Skeletal muscle cell (primary cell): ENCODE data around the gene HOPX.
"Not testable (repeated sequence)": the region's sequence is repeated elsewhere in the genome, so short reads cannot be mapped to it uniquely, and the experiment has no call there.

Source experiments
- DNase-seq: peaks from one replicate; pipeline ENCODE4 v3.0.0-alpha.2; 2010; ENCODE audit warnings: low read depth
- H3K4me3 ChIP-seq: 2 replicates; pipeline ENCODE4 v1.5.1; 2011; ENCODE audit warnings: low read depth, mild to moderate bottlenecking, control low read depth, low read length, moderate library complexity

The HOPX gene

DNA sequence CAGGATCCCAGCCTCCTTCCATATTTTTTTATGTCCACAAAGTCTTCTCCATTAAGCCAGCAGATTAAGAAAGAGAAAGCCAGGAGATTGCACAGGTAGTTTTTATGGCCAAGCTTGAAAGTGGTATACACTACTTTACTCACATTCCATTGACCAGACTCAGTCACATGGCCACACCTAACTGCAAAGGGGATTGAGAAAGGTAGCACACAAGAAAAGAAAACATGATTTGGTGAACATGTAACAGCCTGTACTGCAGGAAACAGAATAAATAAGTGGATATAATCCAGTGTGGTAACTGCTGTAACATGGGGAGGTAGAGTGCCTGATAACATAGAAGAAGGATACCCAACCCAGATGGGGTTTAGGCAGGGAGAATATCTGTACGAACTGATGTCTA lies 43.9 kb downstream of the HOPX start:
- no peak for DNase-seq

DNA sequence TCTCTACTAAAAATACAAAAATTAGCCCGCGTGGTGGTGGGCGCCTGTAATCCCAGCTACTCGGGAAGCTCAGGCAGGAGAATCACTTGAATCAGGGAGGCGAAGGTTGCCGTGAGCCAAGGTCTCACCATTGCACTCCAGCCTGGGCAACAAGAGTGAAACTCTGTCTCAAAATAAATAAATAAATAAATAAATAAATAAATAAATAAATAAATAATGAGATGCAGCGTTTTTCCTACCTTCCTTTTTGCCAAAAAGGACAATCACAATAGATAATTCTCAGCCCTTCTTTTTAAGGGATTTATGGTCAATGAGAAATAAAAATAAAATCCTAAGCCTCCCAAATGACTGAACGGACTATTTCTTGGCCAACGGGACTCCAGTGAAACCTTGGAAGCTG lies 46.1 kb downstream of the HOPX start:
- DNase-seq, H3K4me3 ChIP-seq: not testable (repeated sequence)

More for the DNA sequence above, 43.9 kb downstream of the HOPX start:
- no peak overlapping the region for H3K4me3 ChIP-seq

DNA sequence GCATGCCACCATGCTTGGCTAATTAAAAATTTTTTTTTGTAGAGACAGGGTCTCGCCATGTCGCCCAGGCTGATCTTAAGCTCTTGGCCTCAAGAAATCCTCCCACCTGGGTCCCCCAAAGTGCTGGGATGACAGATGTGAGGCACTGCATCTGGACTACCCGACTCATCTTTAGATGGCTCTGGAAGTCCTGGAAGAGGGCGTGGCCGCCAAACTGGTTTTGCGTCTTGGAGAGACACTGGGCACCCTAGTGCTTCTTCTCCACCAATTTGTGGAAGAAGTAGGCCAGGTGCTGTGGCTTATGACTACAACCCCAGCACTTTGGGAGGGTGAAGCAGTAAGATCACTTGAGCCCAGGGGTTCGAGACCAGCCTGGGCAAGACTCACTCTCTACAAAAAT lies 47.6 kb downstream of the HOPX start:
- no peak overlapping the region for H3K4me3 ChIP-seq
- no peak for DNase-seq

DNA sequence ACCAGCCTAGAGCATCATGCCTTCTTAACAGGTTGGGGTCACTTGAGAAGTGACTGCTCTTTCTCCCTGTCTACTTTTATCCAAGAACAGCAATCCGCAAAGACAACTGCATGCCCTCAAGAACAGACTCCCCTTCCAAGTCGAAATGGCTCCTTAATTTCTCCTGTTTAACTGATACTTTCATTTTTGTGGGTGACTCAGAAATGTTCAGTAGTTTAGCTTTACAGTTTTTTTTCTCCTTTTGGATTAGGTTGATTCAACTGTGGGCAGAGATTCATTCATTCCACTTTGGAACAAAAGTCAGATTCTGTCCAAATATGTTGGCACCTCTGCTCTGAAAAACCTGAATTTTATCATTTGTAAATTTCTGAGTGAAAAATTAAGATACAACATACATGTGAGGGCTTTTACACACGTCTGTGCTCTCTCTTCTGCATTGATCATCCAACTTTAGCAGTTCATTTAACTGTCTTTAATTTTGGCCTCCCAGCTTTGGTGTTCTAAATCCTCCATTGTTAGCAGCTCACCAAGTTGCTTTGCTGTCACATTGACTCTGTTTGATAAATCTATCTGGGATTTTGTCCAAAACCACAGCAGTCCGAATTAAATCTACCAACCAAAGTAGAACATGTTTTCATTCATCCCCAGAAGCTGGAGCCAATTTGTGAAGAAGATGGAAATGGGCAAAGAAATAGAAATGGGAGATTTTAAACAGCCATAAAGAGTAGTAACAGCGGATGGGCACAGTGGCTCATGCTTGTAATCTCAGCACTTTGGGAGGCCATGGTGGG lies 50.0 kb downstream of the HOPX start:
- no peak for DNase-seq
- no peak overlapping the region for H3K4me3 ChIP-seq

DNA sequence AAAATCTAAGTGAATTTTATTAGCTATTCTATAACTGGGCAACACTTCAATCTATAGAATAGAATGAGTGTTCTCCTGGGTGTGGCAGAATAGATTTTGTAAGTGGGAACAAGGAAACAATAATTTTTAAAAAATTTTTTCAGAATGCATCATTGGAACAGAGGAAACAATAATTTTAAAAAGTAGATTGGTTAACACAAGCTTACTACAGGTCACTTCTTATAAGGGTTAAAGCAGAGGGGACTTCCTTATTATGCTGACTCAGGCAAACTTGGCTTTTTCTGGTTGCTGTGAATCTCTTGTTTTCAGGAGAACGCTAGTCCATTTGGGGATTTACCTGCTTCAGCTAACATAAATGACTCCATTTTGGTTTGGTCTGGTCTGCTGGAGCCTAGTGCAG lies 52.5 kb downstream of the HOPX start:
- DNase-seq: no peak
- H3K4me3 ChIP-seq: no peak overlapping the region

DNA sequence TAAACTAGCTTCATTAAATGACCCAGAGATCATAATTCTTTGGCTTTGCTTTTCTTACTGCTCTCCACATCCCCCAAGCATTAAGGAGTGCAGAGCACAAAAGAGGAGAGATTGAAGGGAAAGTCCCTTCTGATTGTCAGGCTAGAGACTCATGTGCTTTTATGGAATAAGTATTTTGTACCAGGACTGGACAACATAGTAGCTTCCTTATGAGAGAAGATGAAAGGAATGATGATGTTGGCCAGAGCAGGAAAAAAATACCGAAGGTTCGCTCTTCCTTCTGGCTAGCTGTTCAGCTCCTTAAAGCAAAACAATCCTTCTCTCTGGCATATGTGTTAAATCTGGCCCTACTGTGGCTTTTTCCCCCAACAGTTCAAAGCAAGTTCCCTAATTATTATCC lies 53.1 kb downstream of the HOPX start:
- no peak for DNase-seq
- no peak overlapping the region for H3K4me3 ChIP-seq

DNA sequence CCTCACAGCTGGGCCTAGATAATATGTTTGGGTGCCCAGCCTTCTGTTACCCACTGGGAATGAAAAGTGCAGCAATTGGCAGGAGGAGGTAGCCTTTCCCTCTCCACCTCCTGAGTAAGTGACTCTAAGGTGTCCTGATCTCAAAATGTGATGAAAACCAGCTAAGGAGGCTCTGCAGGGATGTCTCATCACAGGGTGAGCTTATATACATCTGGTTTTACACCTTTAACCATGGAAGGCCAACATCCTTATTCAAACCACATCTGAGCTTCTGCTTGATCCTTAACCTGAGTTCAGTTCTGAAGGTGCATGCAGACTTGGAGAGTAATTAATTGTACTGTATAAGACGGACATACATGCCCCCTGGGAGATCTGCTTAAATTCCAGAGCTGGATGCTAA lies 53.7 kb downstream of the HOPX start:
- DNase-seq: no peak

DNA sequence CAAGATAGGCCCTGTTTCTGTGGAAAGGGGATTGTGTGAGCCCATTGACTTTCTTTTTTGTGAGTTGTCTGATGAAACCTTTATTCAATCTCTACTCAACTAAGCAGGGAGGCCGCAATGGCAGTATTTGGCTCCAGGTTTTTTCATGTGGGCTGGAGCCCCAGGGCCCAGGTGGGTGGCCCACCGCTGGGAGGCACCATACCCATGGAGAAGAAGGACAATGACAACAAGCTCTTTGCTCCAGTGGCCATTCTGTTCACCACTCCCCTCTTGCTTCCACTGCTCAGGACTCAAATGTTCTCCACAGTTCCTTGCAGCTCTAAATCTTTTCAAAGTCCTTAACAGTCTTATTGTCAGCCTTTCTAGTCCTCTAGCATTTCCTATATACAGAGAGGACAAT lies 54.1 kb downstream of the HOPX start:
- no peak overlapping the region for H3K4me3 ChIP-seq
- no peak for DNase-seq

More for the DNA sequence above, 53.7 kb downstream of the HOPX start:
- no peak overlapping the region for H3K4me3 ChIP-seq

DNA sequence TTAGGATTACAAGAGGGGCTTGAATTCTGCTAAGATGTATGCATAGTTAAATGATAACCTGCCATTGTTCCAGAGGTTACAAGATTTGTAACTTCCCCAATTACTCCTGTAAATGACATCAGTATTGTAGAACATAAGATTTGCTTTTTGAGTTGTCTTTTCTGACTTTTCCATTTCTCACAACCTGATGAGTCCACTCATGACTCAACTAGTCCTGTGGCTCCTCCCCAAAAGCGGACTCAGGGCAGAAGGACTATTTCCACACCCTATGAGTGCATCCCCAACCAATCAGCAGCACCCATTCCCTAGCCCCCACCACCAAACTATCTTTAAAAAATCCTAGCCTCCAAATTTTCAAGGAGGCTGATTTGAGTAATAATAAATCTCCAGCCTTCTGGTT lies 54.7 kb downstream of the HOPX start:
- no peak overlapping the region for H3K4me3 ChIP-seq
- DNase-seq: no peak

DNA sequence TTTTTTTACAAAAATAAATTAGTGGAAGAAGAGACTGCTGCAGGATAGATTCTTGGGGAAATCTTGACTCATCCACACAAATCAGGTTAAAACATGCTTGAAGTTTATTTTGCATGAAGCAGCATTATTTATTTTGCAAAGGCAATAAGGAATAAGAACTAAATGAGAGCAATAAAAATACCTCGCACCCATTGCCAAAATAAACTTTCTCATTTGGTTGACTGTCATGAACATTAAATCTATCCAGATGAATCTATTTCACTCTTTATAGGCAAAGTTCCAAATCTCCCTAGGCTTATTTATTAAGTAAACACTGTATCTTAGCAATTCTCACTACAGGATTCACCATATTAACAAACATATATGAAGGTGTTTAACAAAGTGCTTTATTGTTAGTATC lies 58.9 kb downstream of the HOPX start:
- DNase-seq: no peak

DNA sequence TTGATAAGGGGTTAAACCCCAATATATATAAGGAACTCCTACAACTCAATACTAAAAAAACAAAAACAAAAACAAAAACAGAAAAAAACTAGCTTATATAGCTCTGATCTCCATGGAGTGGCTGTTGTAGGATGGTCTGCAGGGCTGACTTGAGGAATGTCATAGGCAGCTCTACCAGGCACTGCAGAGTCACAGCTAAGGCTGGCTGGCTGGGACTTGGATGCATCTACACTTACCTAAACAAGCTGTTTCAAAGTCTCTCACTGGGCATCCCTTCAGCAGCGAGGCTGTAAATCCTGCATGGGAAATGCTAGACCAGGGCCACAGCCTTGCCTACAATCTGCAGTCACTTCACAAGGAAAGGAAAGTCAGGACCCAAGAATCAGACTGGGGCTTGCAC lies 61.3 kb downstream of the HOPX start:
- no peak for DNase-seq
- H3K4me3 ChIP-seq: no peak overlapping the region

More for the DNA sequence above, 58.9 kb downstream of the HOPX start:
- no peak overlapping the region for H3K4me3 ChIP-seq

DNA sequence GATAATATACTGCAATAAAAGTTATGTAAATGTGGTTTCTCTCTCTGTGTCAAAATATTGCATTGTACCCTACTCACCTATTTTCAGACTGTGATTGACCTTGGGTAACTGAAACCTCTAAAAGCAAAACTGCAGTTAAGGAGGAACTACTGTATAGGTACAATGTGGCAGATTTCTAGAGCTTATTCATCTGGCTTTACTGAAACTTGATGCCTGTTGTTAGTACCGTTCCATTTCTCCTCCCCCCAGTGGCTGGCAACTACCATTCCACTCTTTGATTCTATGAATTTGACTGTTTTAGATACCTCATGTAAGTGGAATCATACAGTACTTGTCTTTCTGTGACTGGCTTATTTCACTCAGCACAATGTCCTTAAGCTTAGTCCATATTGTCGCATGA lies 61.9 kb downstream of the HOPX start:
- H3K4me3 ChIP-seq: no peak overlapping the region
- no peak for DNase-seq

DNA sequence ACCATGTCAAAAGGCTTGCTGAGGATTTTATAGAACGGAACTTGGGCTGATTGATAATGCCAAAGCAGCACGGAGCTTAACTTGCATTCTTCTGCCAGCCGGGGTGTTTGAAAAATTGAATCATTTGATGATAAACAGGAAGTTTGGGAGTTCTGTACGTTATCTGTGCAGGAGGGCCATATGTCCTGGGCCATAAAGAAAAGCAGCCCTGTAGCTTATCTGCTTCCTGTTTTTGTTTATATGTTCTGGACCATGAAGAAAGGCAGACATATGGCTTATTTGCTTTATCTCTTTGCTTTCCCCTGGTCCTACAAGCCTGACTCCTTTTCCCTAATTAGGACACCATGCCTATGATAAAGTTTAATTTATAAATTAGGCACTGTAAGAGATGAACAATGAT lies 62.4 kb downstream of the HOPX start:
- no peak overlapping the region for H3K4me3 ChIP-seq
- no peak for DNase-seq

DNA sequence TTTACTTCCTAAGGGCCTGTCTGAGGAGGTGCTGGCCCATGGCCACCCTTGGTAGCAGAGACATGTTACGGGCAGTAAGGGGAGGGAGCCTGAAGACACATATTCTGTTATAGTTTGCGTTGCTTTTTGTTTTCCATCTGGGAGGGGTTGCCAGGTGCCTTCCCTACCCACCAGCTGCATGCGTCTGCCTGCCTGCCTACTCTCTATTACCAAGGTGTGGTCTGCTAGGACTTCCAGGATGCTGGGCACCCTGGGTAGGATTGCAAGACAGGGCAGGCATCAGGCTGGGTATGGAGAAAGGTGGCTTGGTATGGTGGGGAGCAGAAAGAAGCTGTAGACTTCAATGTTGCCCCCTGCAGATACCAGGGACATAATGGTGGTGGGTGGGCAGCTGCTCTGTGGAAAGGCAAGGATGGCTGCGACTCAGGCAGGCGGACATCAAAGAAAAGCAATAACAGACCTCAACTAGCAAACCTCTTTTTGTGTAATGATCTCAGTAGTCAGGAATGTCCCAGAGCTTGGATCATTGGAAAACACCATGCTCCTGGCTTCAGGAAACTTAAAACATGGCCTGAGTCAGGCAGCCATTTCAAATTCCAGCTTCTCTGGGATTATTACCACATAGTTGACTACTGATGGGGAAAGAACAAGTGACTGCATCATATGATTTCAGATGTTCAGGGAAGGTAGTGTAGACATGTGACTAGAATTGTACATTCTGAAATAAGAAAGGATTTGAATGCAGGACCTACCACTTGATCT lies 67.8 kb downstream of the HOPX start:
- DNase-seq: peak; percentile 45
- H3K4me3 ChIP-seq: no peak overlapping the region

DNA sequence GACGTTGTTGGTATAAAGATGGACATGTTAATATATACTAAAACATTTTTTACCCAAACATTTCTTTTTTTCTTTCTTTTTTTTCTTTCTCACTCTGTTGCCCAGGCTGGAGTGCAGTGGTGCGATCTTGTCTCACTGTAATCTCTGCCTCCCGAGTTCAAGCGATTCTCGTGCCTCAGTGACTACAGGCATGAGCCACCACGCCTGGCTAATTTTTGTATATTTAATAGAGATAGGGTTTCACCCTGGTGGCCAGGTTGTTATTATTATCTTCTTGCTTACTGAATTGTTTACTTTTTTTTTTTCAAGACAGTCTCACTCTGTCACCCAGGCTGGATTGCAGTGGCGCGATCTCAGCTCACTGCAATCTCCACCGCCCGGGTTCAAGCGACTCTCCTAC lies 68.8 kb downstream of the HOPX start:
- no peak for DNase-seq
- H3K4me3 ChIP-seq: no peak overlapping the region

DNA sequence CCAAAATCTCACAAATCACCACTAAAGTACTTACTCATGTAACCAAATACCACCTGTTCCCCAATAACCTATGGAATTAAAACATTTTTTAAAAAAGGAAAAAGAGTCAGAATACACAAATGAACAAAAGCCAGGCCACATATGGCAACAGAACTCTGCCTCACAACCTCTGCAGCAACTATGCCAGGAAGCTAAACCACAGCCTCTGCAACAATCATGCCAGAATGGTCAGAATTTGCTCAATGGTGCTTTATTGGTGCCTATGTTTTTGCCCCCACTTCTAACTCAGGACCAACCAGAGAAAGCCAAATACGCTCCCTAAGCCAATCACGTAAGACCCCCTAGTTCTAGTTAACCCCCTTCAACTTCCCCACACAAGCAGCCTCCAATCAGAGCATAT lies 69.6 kb downstream of the HOPX start:
- DNase-seq: peak; percentile 6
- H3K4me3 ChIP-seq: no peak overlapping the region

DNA sequence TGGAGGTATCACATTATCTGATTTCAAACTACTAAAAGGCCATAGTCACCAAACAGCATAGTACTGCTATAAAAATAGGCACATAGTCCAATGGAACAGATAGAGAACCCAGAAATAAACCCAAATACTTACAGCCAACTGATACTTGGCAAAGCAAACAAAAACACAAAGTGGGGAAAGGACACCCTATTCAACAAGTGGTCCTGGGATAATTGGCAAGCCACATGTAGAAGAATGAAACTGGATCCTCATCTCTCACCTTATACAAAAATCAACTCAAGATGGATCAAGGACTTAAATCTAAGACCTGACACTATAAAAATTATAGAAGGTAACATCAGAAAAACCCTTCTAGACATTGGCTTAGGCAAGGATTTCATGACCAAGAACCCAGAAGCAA lies 70.9 kb downstream of the HOPX start:
- not testable (repeated sequence) for DNase-seq, H3K4me3 ChIP-seq

DNA sequence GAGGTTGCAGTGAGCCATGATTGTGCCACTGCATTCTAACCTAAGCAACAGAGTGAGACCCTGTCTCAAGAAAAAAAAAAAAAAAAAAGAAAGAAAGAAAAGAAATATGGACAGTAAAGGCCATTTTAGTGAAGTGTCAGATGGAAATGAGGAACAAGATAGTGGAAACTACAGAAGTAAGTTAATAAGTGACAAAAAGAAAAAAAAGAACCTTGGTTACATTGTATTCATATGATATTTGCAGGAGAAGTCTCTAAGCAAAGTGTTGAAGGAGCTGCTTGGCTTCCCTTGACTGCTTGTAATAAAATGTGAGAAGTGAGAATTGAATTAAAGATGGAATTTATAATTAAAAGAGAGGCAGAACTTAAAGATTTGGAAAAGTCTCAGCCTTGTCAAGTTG lies 73.2 kb downstream of the HOPX start:
- no peak for DNase-seq

DNA sequence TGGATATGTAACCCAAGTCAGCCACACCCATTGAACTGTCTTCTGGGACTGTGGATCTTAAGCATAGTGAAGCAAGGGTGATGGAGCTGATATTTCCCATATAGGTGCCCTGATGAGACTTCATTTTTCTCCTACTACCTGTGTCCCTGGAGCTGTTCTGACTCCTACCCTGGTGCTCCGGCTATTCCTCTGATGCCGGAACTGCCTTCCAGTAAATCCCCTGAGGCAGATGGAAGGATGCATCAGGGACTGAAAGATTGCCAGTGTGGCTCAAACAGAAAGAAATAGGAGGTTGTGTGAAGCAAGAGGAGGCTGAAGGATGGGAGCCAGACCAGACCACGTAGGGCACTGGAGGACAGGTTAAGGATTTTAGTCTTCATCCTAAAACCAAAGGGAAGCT lies 74.7 kb downstream of the HOPX start:
- DNase-seq: no peak

More for the DNA sequence above, 73.2 kb downstream of the HOPX start:
- no peak overlapping the region for H3K4me3 ChIP-seq

DNA sequence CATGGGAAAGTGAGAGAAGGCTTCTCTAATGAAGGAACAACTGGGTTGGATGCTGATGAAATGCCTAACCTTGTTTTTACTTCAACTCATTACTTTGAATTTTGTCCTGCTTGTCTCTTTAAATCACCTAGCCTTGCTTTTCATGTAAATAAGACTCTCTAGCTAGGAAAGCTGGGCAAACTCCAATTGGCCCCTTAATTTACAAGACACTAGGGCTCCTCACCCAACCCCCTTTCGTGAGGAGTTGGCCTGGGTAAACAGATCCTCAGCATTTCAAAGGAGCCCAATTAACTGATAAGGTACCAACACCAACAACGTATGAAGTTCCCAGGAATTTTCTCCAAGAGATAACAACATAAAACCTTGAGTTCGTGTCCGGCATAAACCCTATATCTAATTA lies 75.6 kb downstream of the HOPX start:
- H3K4me3 ChIP-seq, DNase-seq: not testable (repeated sequence)

More for the DNA sequence above, 74.7 kb downstream of the HOPX start:
- no peak overlapping the region for H3K4me3 ChIP-seq

DNA sequence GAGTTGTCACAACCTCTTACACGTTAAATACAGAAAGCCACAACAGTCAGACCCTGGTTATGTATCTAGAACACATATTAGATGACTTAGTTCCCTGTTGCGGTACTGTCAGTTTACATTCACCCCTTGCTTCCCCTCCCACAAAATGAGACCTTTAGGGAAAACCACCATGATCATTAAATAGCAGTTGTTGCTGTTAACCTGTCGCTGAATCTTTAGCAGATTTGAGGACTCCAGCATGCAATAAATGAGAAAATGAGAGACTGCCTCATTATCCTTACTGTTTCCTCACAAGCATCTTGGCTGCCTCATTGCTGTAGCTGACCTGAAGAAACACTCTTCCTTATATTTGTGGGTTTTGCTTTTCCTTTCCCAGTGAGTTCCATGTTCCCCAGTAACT lies 77.8 kb downstream of the HOPX start:
- H3K4me3 ChIP-seq: no peak overlapping the region
- no peak for DNase-seq
